NCI-H82 (cell line): ENCODE measurements around the gene ARHGAP15.

ENCODE experiments used
- DNase-seq: peaks from one replicate; lab custom pipeline; 2025; lab: John Stamatoyannopoulos, UW

Gene ARHGAP15

GRCh38 chr2:143768991-143769390 lies 639.8 kb downstream of the ARHGAP15 start:
- DNase-seq: no peak

GRCh38 chr2:143771939-143772338 lies 642.7 kb downstream of the ARHGAP15 start:
- DNase-seq: peak; percentile 63

GRCh38 chr2:143776526-143777297 lies 647.5 kb downstream of the ARHGAP15 start:
- no peak for DNase-seq

GRCh38 chr2:143779021-143779420 lies 649.8 kb downstream of the ARHGAP15 start:
- DNase-seq: peak; percentile 62

- no peak for DNase-seq
Observed at GRCh38 chr2:143786026-143786765, 657.0 kb downstream of the ARHGAP15 start.

GRCh38 chr2:143787674-143788073 lies 658.5 kb downstream of the ARHGAP15 start:
- DNase-seq: no peak

GRCh38 chr2:143792602-143793001 lies 663.4 kb downstream of the ARHGAP15 start:
- no peak for DNase-seq

GRCh38 chr2:143793381-143793780 lies 664.2 kb downstream of the ARHGAP15 start:
- no peak for DNase-seq

- DNase-seq: peak; percentile 62
Observed at GRCh38 chr2:143796051-143796450, 666.8 kb downstream of the ARHGAP15 start.

- no peak for DNase-seq
Observed at GRCh38 chr2:143801561-143801960, 672.3 kb downstream of the ARHGAP15 start.

GRCh38 chr2:143802242-143802641 lies 673.0 kb downstream of the ARHGAP15 start:
- DNase-seq: no peak

GRCh38 chr2:143802871-143803650 lies 673.8 kb downstream of the ARHGAP15 start:
- no peak for DNase-seq

GRCh38 chr2:143803936-143804335 lies 674.7 kb downstream of the ARHGAP15 start:
- no peak for DNase-seq

- no peak for DNase-seq
Observed at GRCh38 chr2:143805666-143806065, 676.4 kb downstream of the ARHGAP15 start.

- no peak for DNase-seq
Observed at GRCh38 chr2:143807192-143807591, 678.0 kb downstream of the ARHGAP15 start.

- no peak for DNase-seq
Observed at GRCh38 chr2:143807671-143808070, 678.5 kb downstream of the ARHGAP15 start.

GRCh38 chr2:143808166-143808565 lies 678.9 kb downstream of the ARHGAP15 start:
- DNase-seq: no peak

- DNase-seq: no peak
Observed at GRCh38 chr2:143815082-143815481, 685.9 kb downstream of the ARHGAP15 start.

GRCh38 chr2:143816916-143817315 lies 687.7 kb downstream of the ARHGAP15 start:
- DNase-seq: peak; percentile 64
